Stimulated activated CD8-positive, alpha-beta memory T cell treated with anti-CD3 and anti-CD28 coated beads, Interleukin-15, amount 100 ng/mL, for 24 hours (primary cell): ENCODE results near the gene CHN2.

ENCODE experiments used
- DNase-seq: peaks from one replicate; pipeline ENCODE4 v3.0.0-alpha.2; 2020; ENCODE audit warnings: low read depth

CHN2 gene

DNA sequence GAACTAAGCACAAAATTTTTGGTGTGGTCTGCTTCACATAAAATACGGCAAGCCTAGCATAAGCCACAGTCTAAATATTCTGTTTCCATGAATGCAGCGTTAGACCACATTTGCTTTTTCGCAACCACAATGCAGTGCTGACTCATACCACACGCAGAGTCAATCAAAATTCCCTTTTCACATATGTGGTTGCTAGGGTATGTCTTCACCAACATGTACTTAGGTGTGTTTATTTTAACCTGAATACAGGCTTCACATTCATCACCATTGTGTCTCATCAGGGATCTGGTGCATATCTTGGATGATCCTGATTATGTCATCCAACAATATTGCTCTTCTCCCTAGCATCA lies 90.8 kb downstream of the CHN2 start:
- DNase-seq = no peak

DNA sequence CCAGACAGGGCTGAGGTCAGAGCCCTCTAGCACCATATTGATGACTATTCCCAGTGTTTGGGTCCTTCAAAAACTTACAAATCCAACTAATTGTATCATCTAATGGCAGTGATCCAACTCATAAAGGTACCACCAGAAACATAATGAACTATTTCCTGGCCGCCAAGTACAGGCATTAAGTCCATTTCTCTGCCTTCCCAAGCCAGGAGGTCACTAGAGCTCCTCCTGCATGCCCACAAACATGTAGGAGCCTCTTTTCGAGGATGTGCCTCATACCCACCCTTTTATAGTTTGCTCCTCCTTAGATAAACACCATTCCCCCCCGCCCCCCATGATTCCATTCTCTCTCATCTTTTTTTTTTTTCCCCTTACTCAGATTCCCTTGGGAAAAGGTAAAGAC lies 91.3 kb downstream of the CHN2 start:
- no peak for DNase-seq

GRCh38 chr7:29287366-29287765 lies 92.8 kb downstream of the CHN2 start:
- no peak for DNase-seq

DNA sequence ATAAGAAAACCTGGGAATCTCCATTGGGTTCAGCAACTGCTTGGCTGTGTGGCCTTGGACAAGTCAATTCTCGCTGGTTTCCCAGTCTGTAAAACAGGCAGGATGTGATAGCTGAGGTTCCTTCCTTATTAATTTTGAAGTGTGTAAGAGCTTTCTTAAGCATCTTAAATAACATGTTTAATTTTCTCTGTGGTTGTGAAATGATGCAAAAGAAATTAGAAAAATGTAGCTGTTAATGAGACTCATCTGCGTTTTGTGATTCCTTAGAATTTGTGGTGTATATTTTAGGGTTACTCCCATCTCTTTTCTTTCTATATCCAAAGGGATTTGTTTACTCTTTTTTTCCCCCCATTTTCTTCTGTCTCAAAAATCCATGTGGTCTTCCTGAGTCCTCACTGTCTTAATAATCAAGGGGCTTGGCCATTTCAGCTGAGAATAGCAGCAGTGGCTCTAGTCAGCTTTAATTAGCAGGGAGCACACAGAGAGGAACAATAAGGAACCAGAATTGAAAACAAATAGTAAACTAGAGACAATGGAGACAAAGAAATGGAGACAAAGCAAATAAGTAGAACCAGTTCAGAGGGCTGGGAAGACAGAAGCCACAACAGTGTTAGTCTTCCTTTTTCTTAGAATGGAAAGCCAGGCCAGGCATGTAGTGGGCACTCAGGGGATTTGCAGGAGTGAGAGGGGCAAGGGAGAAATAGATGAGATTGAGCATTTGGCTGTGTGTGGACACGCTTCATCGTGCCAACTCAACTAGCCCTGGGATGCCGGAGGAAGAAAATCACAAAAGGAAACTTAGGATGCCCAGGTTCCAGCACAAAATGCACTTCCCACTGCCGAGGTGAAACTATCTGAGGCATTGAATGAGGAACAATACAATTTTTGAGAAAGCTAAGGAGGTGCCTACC lies 93.9 kb downstream of the CHN2 start:
- no peak for DNase-seq

GRCh38 chr7:29289156-29290021 lies 94.8 kb downstream of the CHN2 start:
- DNase-seq = no peak

- no peak for DNase-seq
Observed at GRCh38 chr7:29290829-29291228, 96.3 kb downstream of the CHN2 start.

GRCh38 chr7:29291723-29292618 lies 97.4 kb downstream of the CHN2 start:
- no peak for DNase-seq

- no peak for DNase-seq
Observed at GRCh38 chr7:29292886-29293658, 98.5 kb downstream of the CHN2 start.

GRCh38 chr7:29296421-29296820 lies 101.8 kb downstream of the CHN2 start:
- DNase-seq = no peak

GRCh38 chr7:29297194-29297890 lies 102.8 kb downstream of the CHN2 start:
- no peak for DNase-seq

GRCh38 chr7:29299086-29299485 lies 104.5 kb downstream of the CHN2 start:
- no peak for DNase-seq

GRCh38 chr7:29300026-29300480 lies 105.5 kb downstream of the CHN2 start:
- DNase-seq = no peak

GRCh38 chr7:29300649-29301048 lies 106.1 kb downstream of the CHN2 start:
- no peak for DNase-seq

GRCh38 chr7:29302666-29303395 lies 108.3 kb downstream of the CHN2 start:
- no peak for DNase-seq

DNA sequence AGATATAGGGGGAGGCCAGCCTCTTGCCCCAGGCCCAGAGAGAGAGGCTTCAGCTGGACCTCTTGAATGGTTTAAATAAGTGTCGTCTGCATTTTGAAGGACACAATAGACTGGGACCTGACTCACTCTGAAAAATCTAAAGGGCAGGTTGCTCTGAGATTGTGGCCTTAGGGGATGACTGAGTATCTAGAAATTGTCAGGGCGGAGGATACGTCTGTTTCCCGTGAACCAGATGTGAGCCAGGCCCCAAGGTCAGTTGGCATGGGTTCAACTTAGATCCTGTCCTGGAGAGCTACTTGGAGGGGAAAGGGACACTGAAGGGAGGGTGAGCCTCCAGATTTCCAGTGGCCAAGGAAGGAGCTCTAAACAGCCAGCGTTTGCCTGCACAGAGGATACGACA lies 110.2 kb downstream of the CHN2 start:
- DNase-seq = no peak

DNA sequence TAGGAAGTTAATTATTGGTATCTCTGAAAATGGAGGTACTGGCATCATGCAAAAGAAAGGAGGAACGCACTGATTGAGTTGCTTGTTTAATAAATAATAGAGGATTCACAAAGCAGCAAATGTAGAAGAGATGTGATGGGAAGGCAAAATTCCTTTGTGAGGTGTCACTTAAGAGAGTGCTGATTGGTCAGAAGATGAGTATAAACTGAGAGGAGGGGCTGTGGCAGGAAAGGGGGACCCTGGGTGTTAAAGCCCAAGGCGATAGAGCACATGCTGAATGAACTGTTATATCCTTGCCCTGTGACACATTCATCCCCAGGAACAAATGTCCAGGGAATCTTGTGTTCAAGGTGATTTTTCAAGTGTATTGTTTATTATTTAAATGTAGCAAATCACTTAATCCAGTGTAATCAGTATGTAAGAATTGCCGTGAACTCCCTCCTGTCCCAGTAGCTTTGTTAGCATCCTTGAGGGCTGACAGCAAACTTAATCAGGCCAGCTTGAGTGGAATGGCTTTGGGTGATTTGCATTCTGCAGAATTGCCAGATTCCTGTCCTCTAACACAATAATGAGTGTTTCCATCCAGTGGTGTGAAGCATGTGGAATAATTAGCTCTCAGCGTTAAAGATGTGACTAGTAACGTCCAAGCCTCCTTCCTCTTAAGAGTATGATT lies 111.9 kb downstream of the CHN2 start:
- DNase-seq = no peak

GRCh38 chr7:29308424-29308823 lies 113.8 kb downstream of the CHN2 start:
- no peak for DNase-seq

- DNase-seq = no peak
Observed at GRCh38 chr7:29309041-29309854, 114.7 kb downstream of the CHN2 start.
